ENCODE data around the gene SRR. TPM values are rescaled to one million over a fixed set of nuclear protein-coding genes. Genes with fewer than 3 reads are reported as not detected.

SRR gene
- total RNA-seq, 1 experiment from 2014 or later = 5.6 TPM

GRCh38 chr17:2267354-2267753 lies 36.4 kb upstream of the SRR start:
- Histone ChIP-seq H2AK5ac (ENCODE audit: insufficient read length, low read length) (no peak overlapping the region), H2BK20ac (ENCODE audit: low read depth, low read length, poor library complexity, severe bottlenecking) (no peak overlapping the region), H3K27me3 (ENCODE audit: insufficient read depth, low read length) (no peaks in the 10 kb centered on the region), H3K4ac (ENCODE audit: low read depth, low read length) (no peak overlapping the region), H2BK15ac (ENCODE audit: low read depth, low read length) (no peak overlapping the region), H2AFZ (ENCODE audit: low read length) (no peak overlapping the region), H4K91ac (ENCODE audit: insufficient read length, low read depth, low read length) (no peak overlapping the region), H3K9me3 (ENCODE audit: control insufficient read depth, low read depth, low read length) (no peaks in the 10 kb centered on the region), H4K8ac (replicated peaks; ENCODE audit: insufficient read length, low read depth, low read length) (no peak overlapping the region), H2BK120ac (ENCODE audit: low read depth, low read length, poor library complexity, severe bottlenecking) (no peak overlapping the region), H3K56ac (ENCODE audit: insufficient read length, low read depth, low read length) (no peak overlapping the region), H3K79me1 (ENCODE audit: insufficient read depth, low read depth, low read length, poor library complexity, severe bottlenecking) (no peaks in the 10 kb centered on the region), H3K9ac (ENCODE audit: extremely low read depth, insufficient read length, low read length) (no peak overlapping the region), H3K79me2 (ENCODE audit: insufficient read depth, low read length) (no peaks in the 10 kb centered on the region), H3K14ac (ENCODE audit: insufficient read depth, low read length) (no peak overlapping the region), H4K5ac (ENCODE audit: insufficient read length, low read depth, low read length) (no peak overlapping the region), H3K27ac (ENCODE audit: insufficient read length, low read depth, low read length) (no peak overlapping the region), H4K20me1 (ENCODE audit: control insufficient read depth, insufficient read depth, insufficient read length) (no peaks in the 10 kb centered on the region), H3K23me2 (ENCODE audit: insufficient read length, low read depth, low read length, poor library complexity, severe bottlenecking) (no peaks in the 10 kb centered on the region), H2BK5ac (ENCODE audit: insufficient read length, low read length) (no peak overlapping the region), H3K18ac (ENCODE audit: insufficient read length, low read depth, low read length) (no peak overlapping the region), H3K4me2 (ENCODE audit: insufficient read depth, insufficient read length, low read length) (no peak overlapping the region), H3K23ac (ENCODE audit: insufficient read length, low read depth, low read length) (no peak overlapping the region), H3T11ph (ENCODE audit: low read length) (no peak overlapping the region), H3K4me1 (ENCODE audit: insufficient read depth, low read length) (no peaks in the 10 kb centered on the region), H2BK12ac (ENCODE audit: insufficient read length, low read depth, low read length) (no peak overlapping the region)
- Mint-ChIP-seq H3K9me3 (no peaks in the 10 kb centered on the region), H3K27ac (no peak overlapping the region; a peak in 1 of 7 replicates), H3K27me3 (ENCODE audit: low read depth) (no peaks in the 10 kb centered on the region; the same call in 1 of the 2 replicates), H3K36me3 (ENCODE audit: insufficient read depth in 1 of 3, low read depth in 3 of 3) (peaks cover 0 to 30% (median 4%) of the 10 kb centered on the region in 3 experiments; a peak in 5 of 7 replicates), H3K4me3 (no peak overlapping the region), H3K4me1 (no peaks in the 10 kb centered on the region)
- no peak for TF ChIP-seq CTCF (conservative IDR thresholded peaks at IDR 0.05)
- DNase-seq = no peak
- WGBS (ENCODE audit: extremely low coverage, insufficient read length, low lambda C conversion rate) = no CpG with 5 or more reads among the region's 4 CpGs

Data from H9 (cell line).